Measurements from ENCODE around the gene PARD3B. TPM values are rescaled to one million over a fixed set of nuclear protein-coding genes. Genes with fewer than 3 reads are reported as not detected.

Gene PARD3B
- total and polyA plus RNA-seq, 10 of the 15 experiments (the other 5 are each of a cell fraction or from before 2014, with no cell fraction given): 0.01 to 0.54 (median 0.07) TPM; not detected in 7

DNA sequence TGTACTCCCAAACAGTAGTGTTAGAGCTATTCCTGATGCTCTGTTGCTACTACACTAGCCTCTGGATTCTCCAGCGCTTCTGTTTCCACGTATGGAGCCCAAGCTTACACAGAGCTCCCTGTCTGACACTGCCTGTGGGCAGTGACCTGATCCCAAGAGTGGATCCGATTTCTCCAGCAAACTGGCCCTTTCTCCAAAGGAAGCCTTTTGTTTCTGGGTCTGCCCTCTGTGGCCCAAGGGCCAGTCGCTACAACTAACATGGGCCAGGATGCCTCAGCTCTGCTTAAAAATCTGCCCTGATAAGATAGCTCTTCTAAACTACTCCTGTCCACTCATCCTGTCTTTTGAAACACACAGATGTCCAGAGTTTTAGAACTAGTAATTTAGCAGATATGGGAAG, 964.4 kb downstream of the PARD3B start (continued):
- TF ChIP-seq SPI1 (IDR thresholded peaks at IDR 0.05; ENCODE audit: borderline replicate concordance, insufficient read depth, low read depth, low read length) (no peak), FOXM1 (IDR thresholded peaks at IDR 0.05; ENCODE audit: low read depth, low read length) (no peak), HDGF (IDR thresholded peaks at IDR 0.05) (no peak), ZBED1 (IDR thresholded peaks at IDR 0.05; ENCODE audit: borderline replicate concordance) (no peak), GABPA (IDR thresholded peaks at IDR 0.05; ENCODE audit: low read depth) (no peak), HSF1 (IDR thresholded peaks at IDR 0.05; ENCODE audit: low read depth, low read length) (no peak), MEF2B (IDR thresholded peaks at IDR 0.05; ENCODE audit: partially characterized antibody, poor library complexity, severe bottlenecking) (no peak), USF1 (IDR thresholded peaks at IDR 0.05; ENCODE audit: borderline replicate concordance, extremely low read length, insufficient read depth, low read depth, low read length) (no peak), MEF2A (IDR thresholded peaks at IDR 0.05; ENCODE audit: insufficient read depth, low read depth, low read length) (no peak), SIN3A (IDR thresholded peaks at IDR 0.05; ENCODE audit: low read depth, low read length) (no peak), SREBF2 (IDR thresholded peaks at IDR 0.05; ENCODE audit: low read length) (no peak)
- TF ChIP-seq, protein P1, sequence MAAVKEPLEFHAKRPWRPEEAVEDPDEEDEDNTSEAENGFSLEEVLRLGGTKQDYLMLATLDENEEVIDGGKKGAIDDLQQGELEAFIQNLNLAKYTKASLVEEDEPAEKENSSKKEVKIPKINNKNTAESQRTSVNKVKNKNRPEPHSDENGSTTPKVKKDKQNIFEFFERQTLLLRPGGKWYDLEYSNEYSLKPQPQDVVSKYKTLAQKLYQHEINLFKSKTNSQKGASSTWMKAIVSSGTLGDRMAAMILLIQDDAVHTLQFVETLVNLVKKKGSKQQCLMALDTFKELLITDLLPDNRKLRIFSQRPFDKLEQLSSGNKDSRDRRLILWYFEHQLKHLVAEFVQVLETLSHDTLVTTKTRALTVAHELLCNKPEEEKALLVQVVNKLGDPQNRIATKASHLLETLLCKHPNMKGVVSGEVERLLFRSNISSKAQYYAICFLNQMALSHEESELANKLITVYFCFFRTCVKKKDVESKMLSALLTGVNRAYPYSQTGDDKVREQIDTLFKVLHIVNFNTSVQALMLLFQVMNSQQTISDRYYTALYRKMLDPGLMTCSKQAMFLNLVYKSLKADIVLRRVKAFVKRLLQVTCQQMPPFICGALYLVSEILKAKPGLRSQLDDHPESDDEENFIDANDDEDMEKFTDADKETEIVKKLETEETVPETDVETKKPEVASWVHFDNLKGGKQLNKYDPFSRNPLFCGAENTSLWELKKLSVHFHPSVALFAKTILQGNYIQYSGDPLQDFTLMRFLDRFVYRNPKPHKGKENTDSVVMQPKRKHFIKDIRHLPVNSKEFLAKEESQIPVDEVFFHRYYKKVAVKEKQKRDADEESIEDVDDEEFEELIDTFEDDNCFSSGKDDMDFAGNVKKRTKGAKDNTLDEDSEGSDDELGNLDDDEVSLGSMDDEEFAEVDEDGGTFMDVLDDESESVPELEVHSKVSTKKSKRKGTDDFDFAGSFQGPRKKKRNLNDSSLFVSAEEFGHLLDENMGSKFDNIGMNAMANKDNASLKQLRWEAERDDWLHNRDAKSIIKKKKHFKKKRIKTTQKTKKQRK (IDR thresholded peaks at IDR 0.05; ENCODE audit: low read depth, low read length): no peak
